Measurements from ENCODE around the gene BPHL.
"Not testable (repeated sequence)": the region's sequence is repeated elsewhere in the genome, so short reads cannot be mapped to it uniquely, and the experiment has no call there.

BPHL gene

DNA sequence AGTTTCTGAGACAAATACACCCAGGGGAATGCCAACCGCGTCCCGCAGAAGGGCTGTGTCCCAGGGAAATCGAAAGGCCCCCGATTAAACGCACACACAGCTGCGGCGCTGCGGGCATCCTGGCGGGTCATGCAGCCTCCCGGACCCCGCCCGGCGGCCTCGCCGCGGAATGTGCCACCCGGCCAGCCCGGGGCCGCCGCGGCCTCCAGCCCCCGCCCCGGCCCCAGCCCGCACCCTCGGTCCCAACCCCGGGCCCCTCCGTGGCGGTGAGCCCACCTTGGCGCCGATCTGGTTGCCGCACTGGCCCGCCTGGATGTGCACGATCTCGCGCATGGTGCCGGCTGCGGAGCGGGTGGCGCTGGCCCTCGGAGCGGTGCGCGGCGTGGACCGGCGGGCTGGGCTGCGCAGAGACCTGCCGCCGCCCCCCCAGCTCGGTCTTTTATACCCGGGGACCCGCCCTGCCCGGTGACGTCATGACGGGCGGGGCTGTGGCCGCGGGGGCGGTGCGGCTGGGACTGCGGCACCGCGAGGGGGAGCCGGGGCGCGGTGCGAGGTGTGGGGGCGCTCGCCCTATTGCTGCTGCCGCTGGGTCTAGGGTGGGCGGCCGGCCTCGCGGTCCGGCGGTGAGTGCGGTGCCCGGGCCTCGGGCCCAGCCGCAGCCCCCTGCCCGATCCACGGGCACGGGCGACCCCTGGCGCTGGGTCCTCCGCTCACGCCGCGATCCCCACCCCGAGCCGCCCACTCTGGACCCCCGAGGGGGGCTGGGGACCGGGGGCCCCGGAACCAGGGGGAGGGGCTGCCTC is 38.8 kb downstream of the BPHL start, which contains the start of gene TUBB2A:
TUBB2A (minus strand) TSS at position 414 of the 803 bp plus-strand sequence; CDS start at position 333, 81 bp downstream.
- peak; percentile 92 for DNase-seq

DNA sequence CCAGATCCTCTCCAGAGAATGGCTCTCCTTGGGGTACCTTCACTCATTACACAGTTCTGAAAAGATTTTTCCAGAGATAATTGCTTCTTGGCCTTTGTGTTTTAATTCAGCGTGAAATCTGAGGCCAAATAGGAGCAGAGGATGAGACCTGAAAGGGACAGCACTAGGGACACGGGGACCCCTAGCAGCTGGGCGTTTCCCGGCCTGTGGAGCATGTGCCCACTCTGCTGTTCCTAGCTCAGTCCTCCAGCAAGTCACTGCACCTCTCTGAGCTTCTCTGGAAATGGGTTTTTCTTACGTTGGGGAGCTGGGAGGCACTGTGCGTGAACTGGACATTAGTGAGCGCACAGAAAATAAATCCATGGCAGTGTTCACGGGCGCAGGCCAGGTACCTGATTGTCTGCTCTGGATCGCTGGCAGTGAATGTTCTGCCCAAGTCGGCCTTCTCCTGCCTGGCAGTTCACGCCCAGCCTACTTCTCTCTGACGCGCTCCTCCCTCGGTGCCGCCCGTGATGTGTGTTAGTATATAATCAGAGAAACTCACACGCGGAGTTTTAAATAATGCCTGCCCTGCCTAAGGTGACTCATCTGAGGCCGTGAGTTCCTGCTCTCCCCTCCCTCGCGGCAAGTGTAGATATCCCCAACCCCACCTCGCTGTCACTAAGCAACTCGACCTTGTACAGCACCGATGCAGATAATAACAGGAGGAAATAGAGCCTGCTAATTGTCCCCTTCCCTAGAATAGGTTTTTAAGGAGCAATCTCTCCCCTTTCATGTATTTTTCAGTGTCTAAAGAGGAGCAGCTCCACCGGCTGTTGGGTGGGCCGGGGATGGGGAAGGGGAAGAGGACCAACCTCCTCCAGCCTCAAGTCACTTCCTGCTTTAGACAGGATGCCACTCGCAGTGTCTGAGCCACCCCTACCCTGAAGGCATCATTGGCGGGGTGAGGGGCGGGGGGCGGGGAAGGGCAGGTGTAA is 41.6 kb downstream of the BPHL start:
- DNase-seq = peak; percentile 94

DNA sequence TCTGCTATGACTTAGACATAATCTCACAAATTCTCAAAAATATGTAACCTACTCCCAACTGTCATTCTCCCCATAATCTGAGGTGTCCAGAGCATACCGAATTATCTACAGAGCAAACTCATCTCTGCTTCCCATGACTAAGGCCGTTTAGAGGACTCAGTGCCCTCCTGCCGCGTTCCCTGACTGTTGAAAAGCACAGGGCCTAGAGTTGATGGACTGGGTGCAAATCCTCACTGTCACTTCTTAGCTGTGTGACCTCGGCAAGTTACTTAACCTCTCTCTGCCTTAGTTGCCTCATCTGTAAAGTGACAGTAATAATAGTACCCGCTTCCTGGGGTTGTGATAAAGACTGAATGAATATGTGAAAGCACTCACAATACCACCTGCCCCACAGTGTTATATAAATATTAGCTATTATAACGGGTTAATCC is 43.6 kb downstream of the BPHL start:
- DNase-seq = peak; percentile 72

DNA sequence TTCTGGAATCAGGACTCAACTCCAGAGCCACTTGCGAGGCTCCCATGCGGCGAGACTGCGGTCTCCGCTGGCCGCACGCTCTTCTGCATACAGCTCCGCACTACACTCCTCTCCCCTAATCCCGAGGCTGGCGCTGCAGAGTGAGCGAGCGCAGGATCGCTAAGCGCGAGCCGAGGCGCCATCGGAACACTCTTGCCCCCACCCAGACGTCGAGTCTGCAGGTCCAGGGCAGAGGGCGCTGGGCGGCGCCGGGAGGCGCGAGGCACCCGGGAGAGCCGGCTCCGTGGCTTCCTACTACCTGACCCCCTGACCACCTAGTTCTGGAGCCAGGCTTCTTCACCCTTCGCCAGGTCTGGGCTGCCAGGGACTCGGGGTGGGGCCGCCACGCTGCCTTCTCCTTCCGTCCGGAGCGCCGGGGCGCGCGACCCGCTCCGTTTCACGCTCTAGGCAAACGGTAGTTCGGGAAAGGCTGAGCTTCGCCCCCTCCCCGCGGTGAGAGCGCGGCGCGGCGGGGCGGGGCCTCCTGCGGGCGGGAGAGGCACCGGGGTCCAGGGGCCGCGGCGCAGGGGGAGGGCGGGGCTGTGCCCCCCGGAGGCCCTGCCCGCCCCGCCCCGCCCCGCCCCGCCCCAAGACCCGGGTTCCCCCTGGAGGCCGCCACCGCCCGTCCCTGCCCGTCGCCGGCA is 44.2 kb downstream of the BPHL start:
- peak; percentile 93 for DNase-seq

DNA sequence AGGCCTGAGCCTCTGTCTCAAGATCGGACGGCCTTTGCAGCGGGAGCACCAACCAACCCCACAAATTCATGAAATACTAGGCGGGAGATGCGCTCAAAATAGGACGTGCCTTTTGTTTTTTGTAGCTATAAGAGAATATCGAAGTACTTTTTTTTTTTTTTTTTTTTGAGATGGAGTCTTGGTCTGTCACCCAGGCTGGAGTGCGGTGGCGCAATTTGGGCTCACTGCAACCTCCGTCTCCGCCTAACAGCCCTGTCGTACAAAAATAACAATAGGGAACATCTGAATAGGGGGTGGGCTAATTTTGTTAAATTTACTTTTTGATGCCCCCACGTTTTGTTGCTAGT is 44.7 kb downstream of the BPHL start:
- no peak for DNase-seq

DNA sequence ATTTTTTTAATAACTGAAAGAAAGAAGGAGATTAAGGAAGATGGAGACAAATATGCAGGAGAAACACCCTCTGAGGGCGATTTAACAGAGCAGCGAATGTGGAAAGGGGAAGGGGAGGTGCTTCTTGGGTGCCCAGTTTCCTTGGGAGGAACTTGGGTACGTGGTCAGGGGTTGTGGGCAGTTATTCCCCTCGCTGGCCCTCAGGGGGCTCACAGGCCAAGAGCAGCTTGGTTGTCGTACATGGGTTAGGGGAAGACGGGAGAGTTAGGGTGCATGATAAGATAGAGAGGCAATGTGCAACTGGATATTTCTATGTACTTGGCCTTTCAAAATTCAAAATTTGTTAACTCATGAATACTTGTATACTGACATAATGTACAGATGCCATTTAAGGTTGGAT is 45.9 kb downstream of the BPHL start:
- DNase-seq = no peak

DNA sequence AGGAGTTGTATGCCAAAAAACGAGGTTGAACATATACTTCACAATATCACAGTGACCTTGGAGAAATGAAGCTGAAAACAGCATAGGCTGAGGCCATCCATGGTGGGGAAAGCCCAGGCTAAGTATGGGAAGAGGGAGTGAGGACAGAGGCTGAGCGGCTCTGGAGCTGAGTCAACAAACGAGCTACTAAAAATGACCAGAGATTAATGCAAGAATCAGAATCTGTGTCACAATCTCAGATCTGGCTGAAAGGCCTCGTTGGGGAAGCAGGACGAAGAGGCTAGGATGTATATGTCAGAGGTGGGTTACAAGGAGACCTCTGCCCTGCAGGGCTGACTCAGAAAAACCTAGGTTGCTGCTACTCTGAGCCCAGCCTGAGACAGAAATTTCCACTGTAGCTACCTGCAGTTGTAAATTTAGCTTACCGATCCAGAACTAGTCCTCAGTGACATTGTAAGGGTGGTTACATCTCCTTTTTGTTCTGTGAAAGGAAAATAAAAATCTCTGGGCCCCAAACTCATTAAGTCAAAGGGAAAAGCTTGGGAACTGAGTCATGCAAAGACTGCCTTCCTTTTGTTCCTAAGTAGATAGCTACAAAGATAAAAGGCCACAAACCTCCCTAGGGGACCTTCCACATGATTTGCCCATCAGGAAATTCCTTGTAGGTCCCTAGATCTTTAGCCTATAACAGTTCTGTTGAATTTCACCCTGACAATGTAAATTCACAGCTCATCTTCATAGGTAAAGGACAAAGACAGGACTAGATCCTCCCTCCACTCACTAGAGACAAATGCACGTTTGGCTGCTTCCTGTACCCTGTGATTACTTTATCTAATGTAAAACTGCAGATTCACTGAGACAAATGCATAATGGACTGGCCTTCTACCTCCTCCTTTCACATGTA is 47.4 kb downstream of the BPHL start:
- DNase-seq = no peak

DNA sequence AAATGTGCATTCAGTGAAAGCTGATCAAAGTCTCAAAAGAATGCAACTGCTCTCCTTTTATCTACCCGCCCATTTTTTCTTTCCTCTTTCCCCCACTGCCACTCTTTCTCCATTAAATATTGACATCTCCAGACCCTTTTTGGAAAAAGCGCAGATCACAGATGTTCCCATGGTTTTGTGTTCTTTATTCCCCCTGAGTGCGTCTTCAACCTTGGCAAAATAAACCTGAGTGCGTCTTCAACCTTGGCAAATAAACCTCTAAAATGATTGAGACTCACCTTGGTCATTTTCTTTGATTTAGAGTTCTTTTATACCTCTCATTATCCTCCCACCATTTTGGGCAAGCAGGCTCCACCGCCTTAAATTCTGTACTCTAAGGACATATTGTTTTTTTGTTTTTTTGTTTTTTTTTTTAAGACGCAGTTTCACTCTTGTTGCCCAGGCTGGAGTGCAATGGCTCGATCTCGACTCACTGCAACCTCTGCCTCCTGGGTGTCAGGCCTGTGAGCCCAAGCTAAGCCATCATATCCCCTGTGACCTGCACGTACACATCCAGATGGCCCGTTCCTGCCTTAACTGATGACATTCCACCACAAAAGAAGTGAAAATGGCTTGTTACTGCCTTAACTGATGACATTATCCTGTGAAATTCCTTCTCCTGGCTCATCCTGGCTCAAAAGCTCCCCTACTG is 48.2 kb downstream of the BPHL start:
- DNase-seq = not testable (repeated sequence)

DNA sequence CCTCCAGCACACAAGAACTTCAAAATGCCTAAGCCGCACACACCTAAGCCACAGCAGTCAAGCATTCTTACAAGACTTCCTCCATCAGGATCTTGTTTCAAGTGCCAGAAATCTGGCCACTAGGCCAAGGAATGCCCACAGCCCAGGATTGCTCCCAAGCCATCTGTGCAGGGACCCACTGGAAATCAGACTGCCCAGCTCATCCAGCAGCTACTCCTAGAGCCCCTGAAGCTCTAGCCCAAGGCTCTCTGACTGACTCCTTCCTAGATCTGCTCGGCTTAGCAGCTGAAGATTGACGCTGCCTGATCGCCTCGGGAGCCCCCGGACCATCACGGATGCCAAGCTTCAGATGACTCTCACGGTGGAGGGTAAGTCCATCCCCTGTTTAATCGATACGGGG is 49.5 kb downstream of the BPHL start:
- DNase-seq = not testable (repeated sequence)

DNA sequence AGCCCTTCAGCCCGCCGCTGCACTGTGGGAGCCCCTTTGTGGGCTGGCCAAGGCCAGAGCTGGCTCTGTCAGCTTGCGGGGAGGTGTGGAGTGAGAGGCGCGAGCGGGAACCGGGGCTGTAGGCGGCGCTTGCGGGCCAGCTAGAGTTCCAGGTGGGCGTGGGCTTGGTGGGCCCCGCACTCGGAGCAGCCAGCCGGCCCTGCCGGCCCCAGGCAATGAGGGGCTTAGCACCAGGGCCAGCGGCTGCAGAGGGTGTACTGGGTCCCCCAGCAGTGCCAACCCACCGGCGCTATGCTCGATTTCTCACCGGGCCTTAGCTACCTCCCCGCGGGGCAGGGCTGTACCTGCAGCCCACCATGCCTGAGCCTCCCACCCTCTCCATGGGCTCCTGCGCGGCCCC is 52.2 kb downstream of the BPHL start:
- DNase-seq = not testable (repeated sequence)

DNA sequence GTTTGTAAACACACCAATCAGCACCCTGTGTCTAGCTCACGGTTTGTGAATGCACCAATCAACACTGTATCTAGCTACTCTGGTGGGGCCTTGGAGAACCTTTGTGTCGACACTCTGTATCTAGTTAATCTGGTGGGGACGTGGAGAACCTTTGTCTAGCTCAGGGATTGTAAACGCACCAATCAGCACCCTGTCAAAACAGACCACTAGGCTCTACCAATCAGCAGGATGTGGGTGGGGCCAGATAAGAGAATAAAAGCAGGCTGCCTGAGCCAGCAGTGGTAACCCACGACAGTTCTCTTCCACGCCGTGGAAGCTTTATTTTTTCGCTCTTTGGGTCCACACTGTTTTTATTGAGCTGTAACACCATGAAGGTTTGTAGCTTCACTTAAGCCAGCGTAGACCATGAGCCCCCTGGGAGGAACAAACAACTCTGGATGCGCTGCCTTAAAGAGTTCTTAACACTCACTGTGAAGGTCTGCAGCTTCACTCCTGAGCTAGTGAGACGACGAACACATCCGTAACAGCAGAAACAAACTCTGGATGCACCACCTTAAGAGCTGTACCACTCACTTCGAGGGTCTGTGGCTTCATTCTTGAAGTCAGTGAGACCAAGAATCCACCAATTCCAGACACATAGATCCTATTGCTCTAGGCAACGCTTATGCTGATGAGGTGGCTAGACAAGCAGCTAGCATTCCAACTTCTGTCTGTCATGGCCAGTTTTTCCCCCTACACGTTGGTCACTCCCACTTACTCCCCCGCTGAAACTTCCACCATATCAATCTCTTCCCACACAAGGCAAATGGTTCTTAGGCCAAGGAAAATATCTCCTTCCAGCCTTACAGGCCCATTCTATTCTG is 53.0 kb downstream of the BPHL start:
- DNase-seq = not testable (repeated sequence)

DNA sequence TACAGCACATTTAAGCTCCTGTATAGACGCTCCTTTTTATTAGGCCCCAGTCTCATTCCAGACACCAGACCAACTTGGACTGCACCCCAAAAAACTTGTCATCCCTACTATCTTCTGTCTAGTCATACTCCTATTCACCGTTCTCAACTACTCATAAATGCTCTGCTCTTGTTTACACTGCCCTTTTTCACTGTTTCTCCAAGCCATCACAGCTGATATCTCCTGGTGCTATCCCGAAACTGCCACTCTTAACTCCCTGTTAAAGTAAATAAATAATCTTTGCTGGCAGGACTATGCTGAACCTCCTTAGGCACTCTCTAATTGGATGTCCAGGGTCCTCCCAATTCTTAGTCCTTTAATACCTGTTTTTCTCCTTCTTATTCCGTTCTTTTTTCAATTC is 54.3 kb downstream of the BPHL start:
- not testable (repeated sequence) for DNase-seq

DNA sequence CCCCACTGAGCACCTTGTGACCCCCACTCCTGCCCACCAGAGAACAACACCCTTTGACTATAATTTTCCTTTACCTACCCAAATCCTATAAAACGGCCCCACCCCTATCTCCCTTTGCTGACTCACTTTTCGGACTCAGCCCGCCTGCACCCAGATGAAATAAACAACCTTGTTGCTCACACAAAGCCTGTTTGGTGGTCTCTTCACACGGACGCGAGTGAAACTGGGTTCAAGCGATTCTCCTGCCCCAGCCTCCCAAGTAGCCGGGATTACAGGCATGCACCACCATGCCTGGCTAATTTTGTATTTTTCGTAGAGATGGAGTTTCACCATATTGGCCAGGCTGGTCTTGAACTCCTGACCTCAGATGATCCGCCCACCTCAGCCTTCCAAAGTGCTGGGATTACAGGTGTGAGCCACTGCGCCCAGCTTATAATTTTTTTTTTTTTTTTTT is 55.2 kb downstream of the BPHL start:
- not testable (repeated sequence) for DNase-seq

DNA sequence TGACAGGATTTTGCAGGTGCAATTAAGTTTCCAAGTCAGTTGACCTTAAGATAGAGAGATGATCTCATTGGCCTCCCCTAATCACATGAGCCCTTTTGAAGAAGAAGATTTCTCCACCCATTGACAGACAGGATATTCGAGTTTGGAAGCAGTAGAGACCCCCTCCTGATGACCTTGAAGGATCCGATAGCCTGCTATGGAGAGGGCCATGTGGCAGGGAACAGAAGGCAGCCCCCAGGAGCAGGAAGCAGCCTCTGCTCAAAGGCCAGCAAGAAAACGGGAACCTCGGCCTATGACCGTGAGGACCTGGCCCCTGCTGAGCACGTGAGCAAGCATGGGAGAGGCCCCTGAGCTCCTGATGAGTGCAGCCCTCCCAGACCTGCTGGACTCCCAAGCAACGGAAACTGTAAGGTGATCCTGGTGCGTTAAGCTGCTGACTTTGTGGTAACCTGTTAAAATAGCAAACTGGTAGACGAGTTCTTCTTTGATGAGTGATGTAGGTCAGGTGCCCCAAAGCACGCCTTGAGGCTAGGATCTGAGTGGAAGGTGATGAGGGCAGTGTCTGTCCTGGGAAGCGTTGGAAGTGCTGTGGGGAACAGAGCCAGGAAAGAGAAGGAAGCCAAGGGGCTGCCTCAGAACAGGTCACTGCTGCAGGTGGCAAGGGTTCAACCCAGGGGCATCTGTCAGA is 57.3 kb downstream of the BPHL start:
- DNase-seq = no peak

DNA sequence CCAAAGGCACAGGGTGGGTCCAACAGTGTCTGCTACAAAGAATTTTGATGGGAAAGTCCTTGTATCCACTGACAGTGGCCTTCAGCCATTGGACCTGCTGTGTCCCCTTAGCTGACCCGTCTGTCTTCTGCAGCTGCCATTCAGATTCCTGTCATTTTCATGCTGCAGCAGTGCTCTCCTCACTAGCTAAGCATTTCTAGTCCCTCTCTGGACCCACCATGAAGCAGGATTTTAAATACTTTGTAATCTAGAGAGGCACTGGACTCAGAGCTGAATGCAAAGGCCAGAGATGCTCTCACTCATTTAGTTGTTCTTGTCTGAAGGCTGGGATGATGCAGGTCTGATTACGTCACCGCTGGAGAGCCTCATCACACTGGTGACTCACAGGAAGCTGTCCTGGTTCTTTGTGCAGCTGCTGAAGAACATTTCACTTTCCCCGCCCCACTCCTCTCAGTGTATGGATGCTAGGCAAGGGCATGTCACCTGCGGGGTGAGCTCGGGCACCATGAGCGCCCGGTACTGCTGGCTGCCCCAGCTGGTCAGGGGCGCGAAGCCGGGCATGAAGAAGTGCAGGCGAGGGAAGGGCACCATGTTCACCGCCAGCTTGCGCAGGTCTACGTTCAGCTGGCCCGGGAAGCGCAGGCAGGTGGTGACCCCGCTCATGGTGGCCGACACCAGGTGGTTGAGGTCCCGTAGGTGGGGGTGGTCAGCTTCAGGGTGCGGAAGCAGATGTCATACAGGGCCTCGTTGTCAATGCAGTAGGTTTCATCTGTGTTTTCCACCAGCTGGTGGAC is 58.2 kb downstream of the BPHL start:
- peak; percentile 76 for DNase-seq

DNA sequence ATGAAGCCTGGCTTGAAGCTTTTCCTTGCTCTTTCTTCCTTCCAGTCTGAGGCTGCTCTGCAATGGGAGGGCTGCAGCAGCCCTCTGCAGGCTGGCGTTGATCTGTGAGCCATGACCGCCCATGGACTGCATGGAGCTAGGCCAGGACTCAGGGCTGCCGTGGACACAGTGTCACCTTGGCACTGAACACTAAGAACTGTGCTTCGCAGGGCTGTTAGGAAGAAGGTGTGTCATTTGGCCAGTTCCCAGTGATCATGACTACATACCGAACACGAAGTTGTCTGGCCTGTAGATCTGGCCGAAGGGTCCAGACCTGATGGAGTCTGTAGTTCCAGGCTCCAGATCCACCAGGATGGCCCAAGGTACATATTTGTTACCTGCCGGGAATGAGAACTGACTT is 60.2 kb downstream of the BPHL start:
- DNase-seq = not testable (repeated sequence)

DNA sequence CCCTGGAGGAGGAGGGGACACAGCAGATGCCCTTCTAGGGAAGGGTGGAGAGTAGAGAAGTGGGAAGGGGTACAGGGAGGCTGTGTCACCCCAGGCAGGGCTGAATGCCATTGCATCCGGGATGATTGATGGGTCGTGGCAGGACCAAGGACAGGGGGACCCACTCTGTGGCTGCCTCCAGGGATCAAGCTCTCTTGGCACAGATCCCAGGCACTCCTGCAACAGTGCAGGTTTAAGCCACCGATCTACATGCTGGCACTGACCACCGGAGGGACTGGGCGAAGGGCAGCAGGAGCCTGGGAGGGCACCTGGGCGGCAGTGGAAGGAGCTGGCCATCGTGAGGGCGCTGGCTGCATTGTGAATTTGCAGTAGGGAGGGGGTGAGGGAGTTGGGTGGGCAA is 61.4 kb downstream of the BPHL start:
- DNase-seq = not testable (repeated sequence)

DNA sequence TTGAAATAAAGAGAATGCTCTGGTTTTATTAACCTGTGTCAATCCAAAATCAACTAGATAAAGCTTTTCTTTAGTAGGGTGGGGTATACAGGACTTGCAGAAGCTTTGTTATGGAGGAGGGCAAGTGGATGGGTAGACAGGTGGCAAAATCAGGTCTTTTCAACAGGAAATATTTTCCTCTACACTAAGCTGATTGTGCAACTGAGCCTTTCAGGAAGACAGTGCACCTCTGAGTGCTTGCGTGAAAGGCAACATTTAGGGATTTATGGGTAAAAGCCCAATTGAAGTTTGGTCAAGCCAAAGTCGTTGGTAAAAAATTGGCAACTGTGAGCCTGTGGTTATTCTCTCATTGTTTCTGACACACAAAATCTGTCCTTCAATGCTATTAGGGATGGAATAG is 62.6 kb downstream of the BPHL start:
- DNase-seq = no peak

DNA sequence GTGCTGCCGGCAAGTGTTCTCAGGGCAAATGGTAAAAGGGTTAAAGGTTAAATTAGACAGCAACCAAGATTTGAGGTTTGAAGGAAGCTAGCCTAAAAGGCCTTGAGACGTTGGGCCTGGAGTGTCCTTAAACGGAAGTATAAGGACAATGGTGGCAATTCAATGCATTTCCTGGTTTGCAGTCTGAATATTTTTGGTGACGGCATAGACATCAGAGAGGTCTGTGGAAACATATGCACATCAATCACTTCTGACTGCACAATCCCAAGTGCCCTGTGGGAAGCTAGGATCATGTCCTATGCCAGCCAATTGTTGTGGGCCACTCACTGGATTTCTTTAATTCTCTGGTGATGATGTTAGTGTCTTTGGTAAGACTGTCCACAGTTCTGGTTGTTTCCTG is 64.6 kb downstream of the BPHL start:
- no peak for DNase-seq
